ENCODE results near the gene IL21R.

IL21R gene

DNA sequence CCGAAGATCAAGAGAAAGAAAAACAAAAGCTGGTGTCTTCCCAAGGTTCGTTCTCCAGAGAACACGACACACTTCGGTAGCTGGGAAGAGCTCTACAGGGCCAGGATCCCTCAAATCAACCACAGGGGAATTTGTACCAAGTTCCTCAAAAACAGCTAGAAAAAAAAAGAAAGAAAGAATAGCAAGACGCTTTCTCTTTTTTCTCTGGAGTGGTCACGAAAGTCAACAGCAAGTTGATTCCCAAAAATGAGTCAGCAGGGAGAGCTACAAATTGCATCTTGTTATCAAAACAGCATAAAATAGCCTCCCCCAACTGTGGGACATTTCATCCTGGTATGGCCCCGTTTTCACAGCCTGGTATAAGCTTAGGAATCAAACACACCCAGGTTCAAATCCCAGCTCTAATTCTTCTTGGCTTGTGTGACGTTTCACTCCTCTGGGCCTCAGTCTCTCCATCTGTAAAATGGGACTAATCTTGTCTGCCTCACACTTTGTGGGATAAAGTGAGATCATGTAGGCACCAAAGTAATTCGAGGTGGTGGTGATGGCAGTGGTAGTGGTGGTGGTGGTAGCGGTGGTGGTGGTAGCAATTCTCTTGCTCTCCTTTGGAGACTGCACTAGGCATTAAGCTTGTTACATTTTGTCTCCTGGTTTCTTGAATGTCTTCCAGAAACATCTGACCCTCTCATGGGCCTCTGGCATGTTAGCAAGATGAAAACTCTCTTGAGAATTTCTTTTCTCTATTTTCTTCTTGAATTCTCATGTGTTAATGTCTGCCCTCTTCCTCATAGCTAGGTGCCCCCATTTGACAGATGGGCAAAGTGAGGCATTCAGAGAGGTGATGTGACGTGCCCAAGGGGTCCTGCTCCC is 988 bp upstream of the IL21R start:
- peak; percentile 40 for DNase-seq (ENCODE audit: low read depth)
- H3K4me3 ChIP-seq (ENCODE audit: control insufficient read depth, low read depth, low read length) = no peak overlapping the region
- TF ChIP-seq, protein P1, sequence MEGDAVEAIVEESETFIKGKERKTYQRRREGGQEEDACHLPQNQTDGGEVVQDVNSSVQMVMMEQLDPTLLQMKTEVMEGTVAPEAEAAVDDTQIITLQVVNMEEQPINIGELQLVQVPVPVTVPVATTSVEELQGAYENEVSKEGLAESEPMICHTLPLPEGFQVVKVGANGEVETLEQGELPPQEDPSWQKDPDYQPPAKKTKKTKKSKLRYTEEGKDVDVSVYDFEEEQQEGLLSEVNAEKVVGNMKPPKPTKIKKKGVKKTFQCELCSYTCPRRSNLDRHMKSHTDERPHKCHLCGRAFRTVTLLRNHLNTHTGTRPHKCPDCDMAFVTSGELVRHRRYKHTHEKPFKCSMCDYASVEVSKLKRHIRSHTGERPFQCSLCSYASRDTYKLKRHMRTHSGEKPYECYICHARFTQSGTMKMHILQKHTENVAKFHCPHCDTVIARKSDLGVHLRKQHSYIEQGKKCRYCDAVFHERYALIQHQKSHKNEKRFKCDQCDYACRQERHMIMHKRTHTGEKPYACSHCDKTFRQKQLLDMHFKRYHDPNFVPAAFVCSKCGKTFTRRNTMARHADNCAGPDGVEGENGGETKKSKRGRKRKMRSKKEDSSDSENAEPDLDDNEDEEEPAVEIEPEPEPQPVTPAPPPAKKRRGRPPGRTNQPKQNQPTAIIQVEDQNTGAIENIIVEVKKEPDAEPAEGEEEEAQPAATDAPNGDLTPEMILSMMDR (conservative IDR thresholded peaks at IDR 0.05; ENCODE audit: control insufficient read depth, insufficient read depth, low read depth, low read length) = no peak

DNA sequence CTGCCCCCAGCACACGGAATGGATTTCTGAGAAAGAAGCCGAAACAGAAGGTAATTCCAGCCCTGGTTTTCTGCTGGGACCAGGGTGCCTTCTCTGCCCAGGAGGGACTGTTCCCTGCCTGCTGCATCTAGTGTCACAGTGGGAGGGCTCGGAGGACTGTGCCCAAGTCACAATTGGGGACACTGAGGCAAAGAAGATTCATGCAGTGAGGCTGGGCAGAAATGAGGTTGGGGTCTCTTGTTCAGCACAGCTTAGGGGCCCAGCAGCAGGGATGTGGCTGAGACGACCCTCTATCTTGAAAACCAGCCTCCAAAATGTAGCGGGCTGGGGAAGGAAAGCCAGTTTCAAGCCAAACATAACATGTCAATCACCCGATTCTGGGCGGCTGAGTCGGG is 592 bp downstream of the IL21R start:
- TF ChIP-seq, protein P1 (conservative IDR thresholded peaks at IDR 0.05; ENCODE audit: control insufficient read depth, insufficient read depth, low read depth, low read length) = no peak
- DNase-seq (ENCODE audit: low read depth) = no peak
- H3K4me3 ChIP-seq (ENCODE audit: control insufficient read depth, low read depth, low read length) = no peak overlapping the region

DNA sequence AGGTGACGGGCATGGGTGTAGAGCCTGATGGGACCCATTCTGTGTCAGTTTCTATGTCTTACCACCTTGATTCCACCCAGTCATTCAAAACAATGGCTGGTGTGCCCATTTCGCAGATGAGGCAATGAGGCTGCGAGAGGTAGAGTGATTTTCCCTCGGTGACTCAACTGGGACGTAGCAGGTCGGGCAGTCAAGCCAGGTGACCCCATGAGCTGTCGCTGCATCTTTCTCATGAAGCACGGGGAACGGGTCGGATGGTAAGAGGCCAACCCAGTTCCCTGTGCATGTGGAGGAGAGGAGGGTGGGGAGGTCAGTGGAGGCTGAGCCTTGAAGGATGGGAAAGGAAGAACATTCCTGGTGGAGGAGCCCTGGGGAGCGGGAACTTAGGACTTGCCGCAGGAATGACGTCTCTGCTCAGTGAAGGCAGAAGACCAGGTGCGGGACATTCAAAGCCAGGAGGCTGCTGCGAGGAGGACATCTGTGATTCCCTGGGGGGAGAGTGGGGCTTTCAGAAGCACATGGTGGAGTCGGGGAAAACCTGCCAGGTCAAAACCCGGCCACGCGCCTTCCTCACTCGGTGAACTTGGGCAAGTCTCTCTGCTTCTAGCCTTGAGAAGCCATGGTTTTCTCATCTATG is 1.1 kb downstream of the IL21R start:
- TF ChIP-seq, protein P1 (conservative IDR thresholded peaks at IDR 0.05; ENCODE audit: control insufficient read depth, insufficient read depth, low read depth, low read length) = no peak
- H3K4me3 ChIP-seq (ENCODE audit: control insufficient read depth, low read depth, low read length) = no peak overlapping the region
- no peak for DNase-seq (ENCODE audit: low read depth)

DNA sequence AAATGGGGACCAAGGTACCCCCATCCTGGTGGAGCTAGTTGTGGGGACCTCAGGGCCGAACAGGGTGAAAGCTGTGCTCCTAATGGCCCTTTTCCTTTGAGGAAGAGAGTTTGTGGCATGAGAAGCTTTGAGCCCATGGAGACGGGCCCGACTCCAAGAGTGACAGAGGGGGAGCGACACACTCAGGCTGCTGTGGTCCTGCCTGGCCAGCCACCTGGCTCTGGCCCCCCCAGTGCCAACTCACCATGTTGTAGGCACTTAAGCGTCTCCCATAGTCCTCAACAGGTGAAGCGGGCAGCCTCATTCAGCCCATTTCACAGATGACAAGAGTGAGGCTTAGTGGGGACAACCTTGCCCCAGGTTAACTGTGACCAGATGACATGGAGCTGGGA is 1.6 kb downstream of the IL21R start:
- H3K4me3 ChIP-seq (ENCODE audit: control insufficient read depth, low read depth, low read length) = no peak overlapping the region
- TF ChIP-seq, protein P1 (conservative IDR thresholded peaks at IDR 0.05; ENCODE audit: control insufficient read depth, insufficient read depth, low read depth, low read length) = no peak
- DNase-seq (ENCODE audit: low read depth) = no peak

DNA sequence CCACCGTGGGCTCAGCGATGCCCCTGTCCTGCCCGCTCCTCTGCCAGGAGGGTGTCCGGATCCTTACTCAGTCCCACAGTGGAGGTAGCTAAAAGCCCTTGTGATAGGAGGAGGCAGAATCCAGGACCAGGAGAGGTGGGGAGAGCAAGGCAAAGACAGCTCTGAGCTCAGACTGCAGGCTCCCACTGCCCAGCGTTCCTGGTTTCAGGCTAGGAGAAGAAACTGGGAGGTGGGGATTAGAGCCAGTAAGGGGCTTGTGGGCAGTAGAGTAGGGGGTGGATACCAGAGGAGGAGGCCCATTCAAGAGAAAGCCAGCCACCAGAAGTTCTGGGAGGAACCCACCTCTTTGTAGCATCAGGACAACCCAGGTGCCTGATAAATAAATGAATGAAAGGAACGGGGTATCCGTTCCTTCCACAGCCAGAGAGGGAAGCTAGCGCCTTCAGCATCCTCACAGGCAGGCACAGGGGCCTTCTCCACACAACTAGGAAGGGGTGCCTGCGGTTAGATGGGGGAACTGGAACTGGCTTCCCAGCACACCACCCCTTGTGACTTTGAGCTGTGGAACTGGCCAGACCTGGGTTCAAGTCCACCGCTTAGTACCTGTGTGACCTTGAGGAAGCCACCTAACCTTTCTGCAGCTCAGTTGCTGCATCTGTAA is 2.3 kb downstream of the IL21R start:
- DNase-seq (ENCODE audit: low read depth) = no peak
- H3K4me3 ChIP-seq (ENCODE audit: control insufficient read depth, low read depth, low read length) = no peak overlapping the region
- TF ChIP-seq, protein P1 (conservative IDR thresholded peaks at IDR 0.05; ENCODE audit: control insufficient read depth, insufficient read depth, low read depth, low read length) = no peak

DNA sequence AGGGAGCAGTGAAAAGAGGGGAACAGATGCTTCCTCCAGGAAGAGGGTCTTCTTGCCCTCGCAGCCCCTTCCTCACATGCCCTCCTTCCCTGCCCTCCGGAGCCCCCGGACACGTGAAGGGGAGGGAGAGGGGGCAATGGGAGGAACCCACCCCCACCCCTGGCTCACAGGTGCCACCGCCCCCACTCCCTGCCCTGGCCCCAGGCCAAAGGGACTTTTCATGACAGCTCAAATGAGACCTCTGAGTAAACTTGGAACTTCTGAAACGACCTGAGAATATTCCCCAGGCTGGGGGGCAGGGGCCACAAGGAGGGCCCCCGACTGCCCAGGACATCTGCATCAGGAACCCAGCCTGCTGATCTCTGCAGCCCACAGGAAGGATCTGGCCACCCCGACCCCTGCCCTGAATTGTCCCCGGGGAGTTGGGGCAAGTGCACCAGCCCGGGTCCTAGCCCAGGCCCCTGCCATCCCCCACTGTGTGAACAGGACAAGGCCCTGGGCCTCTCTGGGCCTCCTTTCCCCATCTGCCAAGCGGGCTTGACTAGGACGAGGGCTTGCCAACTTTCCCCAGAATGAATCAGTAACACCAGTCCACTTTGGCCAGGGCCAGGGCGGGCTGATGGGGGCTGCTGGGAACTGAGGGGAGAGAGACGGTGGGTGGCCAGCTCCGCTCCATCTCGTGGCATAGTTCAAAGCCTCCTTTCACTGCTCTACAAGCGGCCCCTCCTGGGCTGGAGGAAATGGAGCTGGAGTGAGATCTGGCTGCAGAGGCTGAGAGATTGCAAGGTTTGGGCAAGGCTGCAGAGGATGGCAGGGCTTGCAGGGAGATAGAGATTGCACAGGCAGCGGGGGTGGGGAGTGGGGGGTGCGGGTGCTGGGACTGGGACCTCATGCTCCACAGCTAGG is 3.8 kb downstream of the IL21R start:
- TF ChIP-seq, protein P1 (conservative IDR thresholded peaks at IDR 0.05; ENCODE audit: control insufficient read depth, insufficient read depth, low read depth, low read length) = no peak
- H3K4me3 ChIP-seq (ENCODE audit: control insufficient read depth, low read depth, low read length) = no peak overlapping the region
- peak; percentile 26 for DNase-seq (ENCODE audit: low read depth)

Data from fibroblast of mammary gland (primary cell).